Suprapubic skin (tissue), 4 donors: ENCODE measurements around the gene SOSTDC1.

Experiments
- CTCF ChIP-seq, 2 donors: fragments of 200-600 bp in 1 of 2; fragments of 450-650 bp in 1 of 2; sonication (generic) in 1 of 2; IDR thresholded peaks; one replicate each; pipeline ENCODE4 v1.5.1; 2016 to 2019; ENCODE audit warnings: antibody characterized with exemption in 2 of 2, mild to moderate bottlenecking in 1 of 2, moderate library complexity in 1 of 2
- EP300 ChIP-seq: sonication (generic); formaldehyde crosslinking; IDR thresholded peaks from one replicate; pipeline ENCODE4 v1.6.1; 2017; ENCODE audit warnings: antibody characterized with exemption
- POLR2A ChIP-seq, 2 donors: fragments of 450-650 bp; IDR thresholded peaks; one replicate each; pipeline ENCODE4 v1.6.1; 2017; ENCODE audit warnings: antibody characterized with exemption in 2 of 2, mild to moderate bottlenecking in 2 of 2, moderate library complexity in 2 of 2
- POLR2AphosphoS5 ChIP-seq, 3 donors: sonication (generic); formaldehyde crosslinking; IDR thresholded peaks; one replicate each; pipeline ENCODE4 v1.6.1; 2017; ENCODE audit warnings: antibody characterized with exemption in 3 of 3

GRCh38 chr7:16417906-16418305 is 47.6 kb downstream of the SOSTDC1 start:
- TF ChIP-seq POLR2AphosphoS5 (IDR thresholded peaks at IDR 0.05) (no peak), CTCF (IDR thresholded peaks at IDR 0.05) (no peak), POLR2A (IDR thresholded peaks at IDR 0.05) (no peak), EP300 (no peak)
